ENCODE measurements around the gene LKAAEAR1.

LKAAEAR1 gene

GRCh38 chr20:64057628-64058498, 26.3 kb downstream of the LKAAEAR1 start:
- TF ChIP-seq, protein P1, sequence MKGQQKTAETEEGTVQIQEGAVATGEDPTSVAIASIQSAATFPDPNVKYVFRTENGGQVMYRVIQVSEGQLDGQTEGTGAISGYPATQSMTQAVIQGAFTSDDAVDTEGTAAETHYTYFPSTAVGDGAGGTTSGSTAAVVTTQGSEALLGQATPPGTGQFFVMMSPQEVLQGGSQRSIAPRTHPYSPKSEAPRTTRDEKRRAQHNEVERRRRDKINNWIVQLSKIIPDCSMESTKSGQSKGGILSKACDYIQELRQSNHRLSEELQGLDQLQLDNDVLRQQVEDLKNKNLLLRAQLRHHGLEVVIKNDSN (IDR thresholded peaks at IDR 0.05), result peak; percentile 47; the same call in 1 of the 2 replicates
- TF ChIP-seq, protein P2, sequence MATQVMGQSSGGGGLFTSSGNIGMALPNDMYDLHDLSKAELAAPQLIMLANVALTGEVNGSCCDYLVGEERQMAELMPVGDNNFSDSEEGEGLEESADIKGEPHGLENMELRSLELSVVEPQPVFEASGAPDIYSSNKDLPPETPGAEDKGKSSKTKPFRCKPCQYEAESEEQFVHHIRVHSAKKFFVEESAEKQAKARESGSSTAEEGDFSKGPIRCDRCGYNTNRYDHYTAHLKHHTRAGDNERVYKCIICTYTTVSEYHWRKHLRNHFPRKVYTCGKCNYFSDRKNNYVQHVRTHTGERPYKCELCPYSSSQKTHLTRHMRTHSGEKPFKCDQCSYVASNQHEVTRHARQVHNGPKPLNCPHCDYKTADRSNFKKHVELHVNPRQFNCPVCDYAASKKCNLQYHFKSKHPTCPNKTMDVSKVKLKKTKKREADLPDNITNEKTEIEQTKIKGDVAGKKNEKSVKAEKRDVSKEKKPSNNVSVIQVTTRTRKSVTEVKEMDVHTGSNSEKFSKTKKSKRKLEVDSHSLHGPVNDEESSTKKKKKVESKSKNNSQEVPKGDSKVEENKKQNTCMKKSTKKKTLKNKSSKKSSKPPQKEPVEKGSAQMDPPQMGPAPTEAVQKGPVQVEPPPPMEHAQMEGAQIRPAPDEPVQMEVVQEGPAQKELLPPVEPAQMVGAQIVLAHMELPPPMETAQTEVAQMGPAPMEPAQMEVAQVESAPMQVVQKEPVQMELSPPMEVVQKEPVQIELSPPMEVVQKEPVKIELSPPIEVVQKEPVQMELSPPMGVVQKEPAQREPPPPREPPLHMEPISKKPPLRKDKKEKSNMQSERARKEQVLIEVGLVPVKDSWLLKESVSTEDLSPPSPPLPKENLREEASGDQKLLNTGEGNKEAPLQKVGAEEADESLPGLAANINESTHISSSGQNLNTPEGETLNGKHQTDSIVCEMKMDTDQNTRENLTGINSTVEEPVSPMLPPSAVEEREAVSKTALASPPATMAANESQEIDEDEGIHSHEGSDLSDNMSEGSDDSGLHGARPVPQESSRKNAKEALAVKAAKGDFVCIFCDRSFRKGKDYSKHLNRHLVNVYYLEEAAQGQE (IDR thresholded peaks at IDR 0.05; ENCODE audit: low read depth), result no peak
- TF ChIP-seq RAD21 (IDR thresholded peaks at IDR 0.05; ENCODE audit: low read depth) (peak; percentile 91), FOXM1 (IDR thresholded peaks at IDR 0.05; ENCODE audit: borderline replicate concordance, low read depth) (no peak), EP300 (IDR thresholded peaks at IDR 0.05; ENCODE audit: borderline replicate concordance) (no peak), ZBTB7A (IDR thresholded peaks at IDR 0.05; ENCODE audit: low read depth) (peak; percentile 70; the same call in 1 of the 2 replicates)

DNA sequence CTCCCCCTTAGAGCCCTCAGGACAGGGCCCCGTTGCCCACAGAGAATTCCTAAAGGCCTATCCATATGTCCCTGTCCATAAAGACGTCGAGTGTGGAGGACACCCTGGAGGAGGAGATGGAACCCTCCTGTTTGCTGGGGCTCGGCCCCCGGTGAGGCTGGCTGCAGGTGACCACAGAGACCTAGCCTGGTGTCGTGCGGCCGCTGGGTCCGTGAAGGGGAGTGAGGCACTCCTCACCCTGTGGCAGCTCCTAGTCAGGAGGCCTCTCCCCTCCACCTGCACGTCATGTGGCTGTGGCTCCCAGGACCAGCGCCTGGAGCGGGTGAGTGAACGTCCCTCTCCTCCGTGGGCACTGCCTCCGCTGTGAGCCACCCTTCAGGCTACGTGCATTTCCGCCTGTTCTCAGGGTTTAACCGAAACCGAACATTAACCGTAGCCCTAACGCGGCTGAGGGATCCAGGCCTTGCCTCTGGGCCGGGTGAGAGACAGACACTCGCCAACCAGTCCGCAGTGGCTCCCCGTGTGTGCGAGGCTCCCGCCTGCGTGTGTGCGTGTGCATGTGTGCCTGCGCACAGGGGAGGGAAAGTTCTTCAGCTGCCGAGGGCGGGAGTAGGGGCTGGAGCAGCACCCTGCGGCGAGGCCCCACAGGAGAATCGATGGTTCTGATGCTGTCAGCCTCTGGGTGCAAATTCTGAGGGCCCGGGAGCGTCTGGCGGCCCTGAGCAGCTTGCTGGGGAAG, 27.1 kb downstream of the LKAAEAR1 start:
- TF ChIP-seq CREB1 (IDR thresholded peaks at IDR 0.05; ENCODE audit: low read depth), result no peak
- TF ChIP-seq, protein P2 (IDR thresholded peaks at IDR 0.05; ENCODE audit: low read depth), result no peak
- no peak for TF ChIP-seq RAD21 (IDR thresholded peaks at IDR 0.05; ENCODE audit: low read depth)
- no peak for TF ChIP-seq EGR1 (IDR thresholded peaks at IDR 0.05)
- no peak for TF ChIP-seq TCF12 (IDR thresholded peaks at IDR 0.05; ENCODE audit: low read depth)
- TF ChIP-seq, protein P1 (IDR thresholded peaks at IDR 0.05), result no peak
- TF ChIP-seq FOXM1 (IDR thresholded peaks at IDR 0.05; ENCODE audit: borderline replicate concordance, low read depth), result no peak
- TF ChIP-seq ZBTB7A (IDR thresholded peaks at IDR 0.05; ENCODE audit: low read depth), result no peak
- TF ChIP-seq CEBPB (IDR thresholded peaks at IDR 0.05), result no peak
- TF ChIP-seq, protein P3, sequence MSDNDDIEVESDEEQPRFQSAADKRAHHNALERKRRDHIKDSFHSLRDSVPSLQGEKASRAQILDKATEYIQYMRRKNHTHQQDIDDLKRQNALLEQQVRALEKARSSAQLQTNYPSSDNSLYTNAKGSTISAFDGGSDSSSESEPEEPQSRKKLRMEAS (IDR thresholded peaks at IDR 0.05), result no peak
- no peak for TF ChIP-seq NFIC (IDR thresholded peaks at IDR 0.05)
- no peak for TF ChIP-seq TAF1 (IDR thresholded peaks at IDR 0.05; ENCODE audit: low read depth)
- TF ChIP-seq TEAD4 (IDR thresholded peaks at IDR 0.05), result no peak

- TF ChIP-seq FOXM1 (IDR thresholded peaks at IDR 0.05; ENCODE audit: borderline replicate concordance, low read depth) (no peak), TEAD4 (IDR thresholded peaks at IDR 0.05) (no peak), YY1 (IDR thresholded peaks at IDR 0.05; ENCODE audit: low read depth) (no peak), CREB1 (IDR thresholded peaks at IDR 0.05; ENCODE audit: low read depth) (no peak)
- TF ChIP-seq, protein P2 (IDR thresholded peaks at IDR 0.05; ENCODE audit: low read depth), result no peak
These were observed 27.6 kb downstream of the LKAAEAR1 start for GRCh38 chr20:64056639-64056888.

DNA sequence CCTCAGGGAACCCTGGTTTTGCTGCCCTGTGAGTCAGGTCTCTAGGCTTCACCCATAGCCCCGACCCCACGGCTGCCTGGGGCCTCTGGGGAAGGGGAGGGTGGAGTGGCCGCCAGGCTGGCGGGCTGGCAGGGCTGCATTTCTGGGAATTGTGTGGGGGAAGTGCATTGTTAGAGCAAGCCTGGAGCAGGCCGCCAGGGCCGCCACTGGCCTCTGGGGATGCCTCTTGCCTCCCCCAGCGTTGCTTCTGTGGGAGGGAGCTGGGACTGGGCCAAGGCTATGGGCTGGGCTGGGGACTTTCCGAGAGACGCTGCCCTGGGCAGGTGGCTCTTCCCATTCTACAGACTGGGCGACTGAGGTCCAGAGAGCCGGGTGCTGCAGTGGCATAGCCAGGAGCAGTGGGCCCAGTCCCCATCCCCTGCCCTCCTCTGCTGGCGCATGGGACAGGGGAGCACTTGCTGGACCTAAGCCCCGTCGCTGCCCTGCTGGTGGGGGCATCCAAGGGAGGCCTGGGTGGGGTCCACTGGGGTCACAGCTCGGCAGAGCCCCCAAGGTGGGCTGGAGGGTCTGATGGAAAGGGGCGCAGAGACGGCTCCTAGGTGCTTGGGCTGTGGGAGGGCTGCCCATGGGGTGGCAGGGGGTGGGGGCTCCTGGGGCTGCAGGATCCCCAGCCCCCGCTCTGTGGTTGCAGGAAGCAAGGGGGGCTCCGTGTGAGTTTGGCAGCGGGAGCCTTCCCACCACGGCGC, 28.1 kb downstream of the LKAAEAR1 start:
- TF ChIP-seq ZBTB7A (IDR thresholded peaks at IDR 0.05; ENCODE audit: low read depth) (no peak), TAF1 (IDR thresholded peaks at IDR 0.05; ENCODE audit: low read depth) (no peak), FOXM1 (IDR thresholded peaks at IDR 0.05; ENCODE audit: borderline replicate concordance, low read depth) (no peak), YY1 (IDR thresholded peaks at IDR 0.05; ENCODE audit: low read depth) (no peak)
